ENCODE data around the gene DYTN. TPM values are rescaled to one million over a fixed set of nuclear protein-coding genes. Genes with fewer than 3 reads are reported as not detected.

The DYTN gene
- total RNA-seq, 2 experiments from 2014 or later: not detected

- no peak for DNase-seq
- Mint-ChIP-seq H3K4me3 (no peak overlapping the region), H3K27ac (no peak overlapping the region), H3K36me3 (ENCODE audit: low read depth) (no peaks in the 10 kb centered on the region), H3K9me3 (no peaks in the 10 kb centered on the region), H3K27me3 (peaks cover 4% of the 10 kb centered on the region), H3K4me1 (no peaks in the 10 kb centered on the region)
- POLR2A ChIA-PET: no interaction called here
- CTCF ChIA-PET: no interaction called here
Observed at GRCh38 chr2:206688990-206689389, 29.2 kb downstream of the DYTN start.

DNA sequence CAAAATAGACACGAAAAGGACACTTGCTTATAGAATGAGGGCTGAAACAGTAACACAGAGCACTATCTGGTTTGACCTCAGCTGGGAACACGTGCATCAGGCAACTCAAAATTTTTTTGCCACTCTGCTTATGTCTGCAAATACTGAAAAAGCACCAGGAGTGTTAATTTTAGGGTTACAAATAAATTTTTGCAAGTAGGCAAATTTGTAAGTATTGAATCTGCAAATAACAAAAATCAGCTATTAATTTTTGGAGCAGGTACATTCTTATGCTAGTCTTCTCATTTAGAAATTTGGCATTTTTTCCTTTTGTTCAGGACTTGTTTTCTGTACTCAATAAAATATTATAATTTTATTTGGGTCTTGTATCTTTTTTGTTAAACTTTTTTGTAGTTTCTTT is 29.7 kb downstream of the DYTN start:
- Mint-ChIP-seq H3K4me3 (no peak overlapping the region), H3K36me3 (ENCODE audit: low read depth) (no peaks in the 10 kb centered on the region), H3K9me3 (no peaks in the 10 kb centered on the region), H3K27ac (no peak overlapping the region), H3K27me3 (peaks cover 6% of the 10 kb centered on the region), H3K4me1 (no peaks in the 10 kb centered on the region)
- POLR2A ChIA-PET: no interaction called here
- CTCF ChIA-PET: no interaction called here
- DNase-seq: no peak

DNA sequence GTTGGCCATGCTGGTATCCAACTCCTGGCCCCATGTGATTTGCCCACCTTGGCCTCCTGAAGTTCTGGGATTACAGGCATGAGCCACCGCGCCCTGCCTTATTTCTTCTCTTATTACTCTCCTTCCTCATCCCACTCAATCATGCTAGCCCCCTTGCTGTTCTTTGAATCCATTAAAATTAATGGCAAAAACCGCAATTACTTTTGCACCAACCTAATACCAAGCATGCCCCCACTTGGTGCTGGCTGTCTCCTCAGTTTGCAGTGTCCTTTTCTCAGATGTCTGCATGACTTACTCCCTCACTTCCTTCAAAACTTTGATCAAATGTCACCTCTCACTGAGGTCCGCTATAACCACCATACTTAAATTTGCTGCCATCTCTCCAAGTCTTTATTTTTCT is 34.6 kb downstream of the DYTN start:
- CTCF ChIA-PET: no interaction called here
- no peak overlapping the region for H3K4me3 Mint-ChIP-seq
- H3K4me1 Mint-ChIP-seq: no peaks in the 10 kb centered on the region
- POLR2A ChIA-PET: no interaction called here
- H3K36me3 Mint-ChIP-seq (ENCODE audit: low read depth): no peaks in the 10 kb centered on the region
- peaks cover 18% of the 10 kb centered on the region for H3K27me3 Mint-ChIP-seq
- no peak overlapping the region for H3K27ac Mint-ChIP-seq
- DNase-seq: no peak
- H3K9me3 Mint-ChIP-seq: no peaks in the 10 kb centered on the region

- Mint-ChIP-seq H3K27me3 (peaks cover 10% of the 10 kb centered on the region), H3K27ac (no peak overlapping the region), H3K4me1 (no peaks in the 10 kb centered on the region), H3K4me3 (no peak overlapping the region), H3K36me3 (ENCODE audit: low read depth) (no peaks in the 10 kb centered on the region), H3K9me3 (no peaks in the 10 kb centered on the region)
- ChIA-PET CTCF (no interaction called here), POLR2A (no interaction called here)
- DNase-seq: no peak
Observed at GRCh38 chr2:206670531-206671319, 47.5 kb downstream of the DYTN start.

DNA sequence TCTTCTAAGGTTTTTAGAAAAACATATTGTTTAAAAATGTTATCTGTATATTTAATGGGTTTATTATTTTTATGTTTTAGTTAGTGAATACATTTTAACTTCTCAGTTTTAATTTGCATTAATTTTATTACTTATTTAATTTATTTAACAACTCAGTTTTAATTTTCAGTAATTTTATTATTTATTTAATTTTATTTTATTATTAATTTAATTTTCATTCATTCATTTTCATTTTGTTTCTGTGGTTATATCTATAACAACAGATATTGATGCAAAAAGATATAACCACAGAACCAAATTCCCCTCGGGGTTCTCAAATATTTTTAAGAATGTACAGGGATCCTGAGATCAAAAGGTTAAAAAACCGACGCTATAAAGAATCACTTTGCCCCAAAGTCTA is 52.9 kb downstream of the DYTN start:
- Mint-ChIP-seq H3K4me1 (no peaks in the 10 kb centered on the region), H3K27me3 (peaks cover 4% of the 10 kb centered on the region), H3K4me3 (no peak overlapping the region), H3K36me3 (ENCODE audit: low read depth) (no peaks in the 10 kb centered on the region), H3K9me3 (no peaks in the 10 kb centered on the region), H3K27ac (no peak overlapping the region)
- POLR2A ChIA-PET: no interaction called here
- DNase-seq: no peak
- CTCF ChIA-PET: no interaction called here

GRCh38 chr2:206657087-206657486 is 61.1 kb downstream of the DYTN start:
- Mint-ChIP-seq H3K36me3 (ENCODE audit: low read depth) (no peaks in the 10 kb centered on the region), H3K9me3 (no peaks in the 10 kb centered on the region), H3K27ac (no peak overlapping the region), H3K4me1 (no peaks in the 10 kb centered on the region), H3K27me3 (peaks cover 3% of the 10 kb centered on the region), H3K4me3 (no peak overlapping the region)
- ChIA-PET CTCF (no interaction called here), POLR2A (no interaction called here)
- no peak for DNase-seq

GRCh38 chr2:206647985-206648384 is 70.2 kb downstream of the DYTN start:
- no peaks in the 10 kb centered on the region for H3K9me3 Mint-ChIP-seq
- H3K27me3 Mint-ChIP-seq: peaks cover 5% of the 10 kb centered on the region
- no peaks in the 10 kb centered on the region for H3K4me1 Mint-ChIP-seq
- ChIA-PET CTCF (no interaction called here), POLR2A (no interaction called here)
- no peak overlapping the region for H3K27ac Mint-ChIP-seq
- no peaks in the 10 kb centered on the region for H3K36me3 Mint-ChIP-seq (ENCODE audit: low read depth)
- no peak overlapping the region for H3K4me3 Mint-ChIP-seq
- no peak for DNase-seq

DNA sequence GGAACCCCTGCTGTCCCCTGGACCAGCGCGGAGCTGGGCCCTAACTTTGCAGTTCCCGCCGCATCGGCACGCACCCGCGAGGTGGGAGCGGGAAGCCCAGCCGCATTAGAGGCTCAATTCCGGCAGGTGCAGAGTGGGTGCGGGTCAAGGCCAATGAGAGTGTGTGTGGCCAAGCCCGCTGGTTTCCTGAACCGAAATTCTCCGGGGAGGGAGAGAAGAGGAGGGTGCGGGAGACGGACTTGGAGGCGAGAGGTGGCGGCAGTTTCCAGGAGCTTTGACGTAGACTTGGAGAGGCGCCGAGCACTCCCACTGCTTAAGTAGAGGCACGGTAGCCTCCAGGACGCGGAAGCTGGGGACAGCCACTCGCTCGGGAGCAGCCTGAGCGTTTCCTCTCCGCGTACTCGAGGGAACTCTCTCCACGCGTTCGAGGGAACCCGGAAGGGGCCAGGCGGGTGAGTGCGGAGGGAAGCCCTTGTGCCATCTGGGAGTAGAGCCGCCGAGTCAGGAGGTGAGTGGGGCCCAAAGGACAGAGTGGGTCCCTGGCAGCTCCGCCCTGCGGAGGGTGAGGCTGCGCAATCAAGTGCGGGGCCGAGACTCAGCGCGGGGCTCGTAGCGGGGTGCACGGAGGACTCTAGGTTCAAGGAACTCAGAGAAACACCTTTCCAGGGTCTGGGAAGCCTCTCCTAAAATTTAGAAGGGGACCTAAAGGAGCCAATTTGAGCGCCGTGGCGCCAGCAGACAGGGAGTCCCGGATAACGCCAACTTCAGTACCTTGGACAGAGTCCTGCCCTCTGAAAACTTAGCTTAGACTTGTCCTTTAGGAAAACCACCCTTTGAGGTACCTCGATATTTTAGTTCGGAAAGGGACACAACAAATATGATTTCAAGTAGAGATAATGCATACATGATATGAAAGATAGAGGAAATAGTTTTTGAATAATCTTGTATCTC is 75.8 kb downstream of the DYTN start, which contains the start of gene FAM237A:
Gene FAM237A (plus strand): TSS at position 413 of the 951 bp plus-strand sequence. CDS start 1,750 bp downstream, outside the sequence.
- peak; percentile 20 for DNase-seq
- no peaks in the 10 kb centered on the region for H3K4me1 Mint-ChIP-seq
- H3K4me3 Mint-ChIP-seq: no peak within 1 kb of the TSS
- ChIA-PET POLR2A (no interaction called here), CTCF (interaction anchor here (0.7 kb wide), 1 partner anchor 425 kb away, joined by 4 read pairs; no protein-coding TSS in a partner anchor)
- no peak within 1 kb of the TSS for H3K27ac Mint-ChIP-seq
- no peaks in the 10 kb centered on the region for H3K9me3 Mint-ChIP-seq
- H3K27me3 Mint-ChIP-seq: peaks cover 13% of the 10 kb centered on the region
- no peaks in the 10 kb centered on the region for H3K36me3 Mint-ChIP-seq (ENCODE audit: low read depth)

GRCh38 chr2:206641226-206641625 is 77.0 kb downstream of the DYTN start:
- CTCF ChIA-PET: no interaction called here

GRCh38 chr2:206639636-206640035 is 78.6 kb downstream of the DYTN start:
- CTCF ChIA-PET: no interaction called here
- H3K4me1 Mint-ChIP-seq: no peaks in the 10 kb centered on the region
- H3K4me3 Mint-ChIP-seq: no peak overlapping the region
- POLR2A ChIA-PET: no interaction called here
- H3K27me3 Mint-ChIP-seq: peaks cover 12% of the 10 kb centered on the region
- H3K36me3 Mint-ChIP-seq (ENCODE audit: low read depth): no peaks in the 10 kb centered on the region
- H3K27ac Mint-ChIP-seq: no peak overlapping the region
- no peak for DNase-seq
- H3K9me3 Mint-ChIP-seq: no peaks in the 10 kb centered on the region

More at GRCh38 chr2:206641226-206641625, 77.0 kb downstream of the DYTN start:
- Mint-ChIP-seq H3K27me3 (peaks cover 12% of the 10 kb centered on the region), H3K27ac (no peak overlapping the region), H3K36me3 (ENCODE audit: low read depth) (no peaks in the 10 kb centered on the region), H3K4me1 (no peaks in the 10 kb centered on the region), H3K9me3 (no peaks in the 10 kb centered on the region), H3K4me3 (no peak overlapping the region)
- POLR2A ChIA-PET: no interaction called here
- no peak for DNase-seq

GRCh38 chr2:206635015-206635414 is 83.2 kb downstream of the DYTN start:
- Mint-ChIP-seq H3K4me1 (no peaks in the 10 kb centered on the region), H3K27me3 (peaks cover 16% of the 10 kb centered on the region), H3K27ac (no peak overlapping the region), H3K36me3 (ENCODE audit: low read depth) (no peaks in the 10 kb centered on the region), H3K9me3 (no peaks in the 10 kb centered on the region), H3K4me3 (no peak overlapping the region)
- DNase-seq: no peak
- ChIA-PET CTCF (no interaction called here), POLR2A (no interaction called here)

DNA sequence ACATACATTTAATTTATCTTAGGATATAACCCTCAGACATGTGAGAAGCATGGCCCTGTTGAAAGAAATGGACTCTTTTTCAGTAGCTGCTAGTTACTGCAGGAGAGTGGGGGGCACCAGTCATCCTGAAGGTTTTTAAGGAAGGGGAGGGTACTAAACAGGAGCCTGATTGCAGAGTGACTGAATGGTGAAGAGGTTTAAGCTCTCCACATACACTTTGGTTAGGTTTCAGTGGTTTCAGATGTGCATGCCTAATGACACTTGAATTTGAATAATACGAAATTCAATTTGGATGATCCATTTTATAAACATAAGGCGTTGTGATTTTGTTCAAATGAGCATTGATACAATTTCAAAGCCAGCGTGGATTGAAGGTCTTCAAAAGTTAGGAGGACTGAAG is 86.9 kb downstream of the DYTN start:
- ChIA-PET CTCF (interaction anchor here (0.6 kb wide), 1 partner anchor 150 kb away, joined by 8 read pairs; no protein-coding TSS in a partner anchor), POLR2A (no interaction called here)
- Mint-ChIP-seq H3K9me3 (no peaks in the 10 kb centered on the region), H3K27ac (no peak overlapping the region), H3K4me3 (no peak overlapping the region), H3K27me3 (peaks cover 23% of the 10 kb centered on the region), H3K36me3 (ENCODE audit: low read depth) (no peaks in the 10 kb centered on the region), H3K4me1 (no peaks in the 10 kb centered on the region)
- no peak for DNase-seq

DNA sequence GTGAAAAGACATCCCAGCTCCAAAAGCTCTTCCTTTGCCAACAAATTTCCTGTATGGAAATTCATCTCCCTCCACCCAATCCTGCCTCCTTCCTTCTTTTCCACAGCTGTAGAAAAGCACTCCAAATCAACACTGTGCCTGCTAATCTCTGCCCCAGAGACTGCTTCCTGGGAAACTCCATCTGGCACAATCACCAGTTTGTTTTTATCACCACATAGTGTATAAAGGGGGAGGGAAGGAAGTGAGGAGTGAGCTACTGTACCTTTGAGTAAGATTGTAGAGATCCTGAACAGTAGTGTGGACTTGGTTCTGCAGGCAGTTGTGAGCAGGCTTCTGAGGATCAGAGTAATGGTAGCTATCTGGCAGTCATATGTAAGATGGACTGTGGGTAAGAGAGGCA is 90.6 kb downstream of the DYTN start:
- Mint-ChIP-seq H3K9me3 (no peaks in the 10 kb centered on the region), H3K27ac (no peak overlapping the region), H3K27me3 (peaks cover 15% of the 10 kb centered on the region), H3K36me3 (ENCODE audit: low read depth) (no peaks in the 10 kb centered on the region), H3K4me1 (no peaks in the 10 kb centered on the region), H3K4me3 (no peak overlapping the region)
- ChIA-PET CTCF (no interaction called here), POLR2A (no interaction called here)
- DNase-seq: no peak

All from activated CD4-positive, alpha-beta memory T cell treated with anti-CD3 and anti-CD28 coated beads, Interleukin-2, amount 10 ng/mL, durations not matched to agents 7 days and 5 days (primary cell).